ENCODE results near the gene DLL1. TPM values are rescaled to one million over a fixed set of nuclear protein-coding genes. Genes with fewer than 3 reads are reported as not detected.

The DLL1 gene
- total RNA-seq, 1 donor from 2014 or later: 12.9 TPM

- Histone ChIP-seq H3K4me1 (no peaks in the 10 kb centered on the region), H3K9me3 (no peaks in the 10 kb centered on the region), H3K27ac (no peak overlapping the region), H3K36me3 (no peaks in the 10 kb centered on the region), H3K27me3 (ENCODE audit: low read depth) (peaks cover 12% of the 10 kb centered on the region), H3K4me3 (no peak overlapping the region)
- DNase-seq (no peak), ATAC-seq (no peak)
- intact Hi-C loops (cut with DNase I): no loop called here
- TF ChIP-seq, protein P1, sequence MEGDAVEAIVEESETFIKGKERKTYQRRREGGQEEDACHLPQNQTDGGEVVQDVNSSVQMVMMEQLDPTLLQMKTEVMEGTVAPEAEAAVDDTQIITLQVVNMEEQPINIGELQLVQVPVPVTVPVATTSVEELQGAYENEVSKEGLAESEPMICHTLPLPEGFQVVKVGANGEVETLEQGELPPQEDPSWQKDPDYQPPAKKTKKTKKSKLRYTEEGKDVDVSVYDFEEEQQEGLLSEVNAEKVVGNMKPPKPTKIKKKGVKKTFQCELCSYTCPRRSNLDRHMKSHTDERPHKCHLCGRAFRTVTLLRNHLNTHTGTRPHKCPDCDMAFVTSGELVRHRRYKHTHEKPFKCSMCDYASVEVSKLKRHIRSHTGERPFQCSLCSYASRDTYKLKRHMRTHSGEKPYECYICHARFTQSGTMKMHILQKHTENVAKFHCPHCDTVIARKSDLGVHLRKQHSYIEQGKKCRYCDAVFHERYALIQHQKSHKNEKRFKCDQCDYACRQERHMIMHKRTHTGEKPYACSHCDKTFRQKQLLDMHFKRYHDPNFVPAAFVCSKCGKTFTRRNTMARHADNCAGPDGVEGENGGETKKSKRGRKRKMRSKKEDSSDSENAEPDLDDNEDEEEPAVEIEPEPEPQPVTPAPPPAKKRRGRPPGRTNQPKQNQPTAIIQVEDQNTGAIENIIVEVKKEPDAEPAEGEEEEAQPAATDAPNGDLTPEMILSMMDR (IDR thresholded peaks at IDR 0.05): no peak
Observed at GRCh38 chr6:170257376-170257775, 33.5 kb downstream of the DLL1 start.

DNA sequence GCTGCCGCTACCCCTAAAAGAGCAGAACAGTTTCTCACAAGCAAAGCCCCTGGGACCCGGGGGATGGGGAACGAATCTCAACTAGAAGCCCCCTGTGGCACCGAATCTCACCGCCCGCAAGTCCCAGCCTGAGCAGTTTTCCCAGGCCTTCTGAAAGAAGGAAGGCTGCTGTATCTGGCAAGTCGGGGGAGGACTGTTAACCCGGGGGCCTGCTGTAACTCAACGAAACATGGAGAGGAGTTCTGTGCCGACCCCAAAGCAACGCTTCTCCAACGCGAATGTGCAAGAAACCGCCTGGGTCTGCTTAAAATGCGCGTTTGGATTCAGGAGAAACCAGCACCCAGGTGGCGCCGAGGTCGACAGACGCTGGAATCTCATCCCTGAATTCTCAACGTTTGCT, 34.2 kb downstream of the DLL1 start:
- ATAC-seq (no peak), DNase-seq (no peak)
- no peak overlapping the region for H3K4me3 ChIP-seq
- peaks cover 4% of the 10 kb centered on the region for H3K27me3 ChIP-seq (ENCODE audit: low read depth)
- H3K36me3 ChIP-seq: no peaks in the 10 kb centered on the region
- intact Hi-C loops (cut with DNase I): no loop called here
- H3K9me3 ChIP-seq: no peaks in the 10 kb centered on the region
- TF ChIP-seq, protein P1 (IDR thresholded peaks at IDR 0.05): no peak
- H3K27ac ChIP-seq: no peak overlapping the region
- no peaks in the 10 kb centered on the region for H3K4me1 ChIP-seq

DNA sequence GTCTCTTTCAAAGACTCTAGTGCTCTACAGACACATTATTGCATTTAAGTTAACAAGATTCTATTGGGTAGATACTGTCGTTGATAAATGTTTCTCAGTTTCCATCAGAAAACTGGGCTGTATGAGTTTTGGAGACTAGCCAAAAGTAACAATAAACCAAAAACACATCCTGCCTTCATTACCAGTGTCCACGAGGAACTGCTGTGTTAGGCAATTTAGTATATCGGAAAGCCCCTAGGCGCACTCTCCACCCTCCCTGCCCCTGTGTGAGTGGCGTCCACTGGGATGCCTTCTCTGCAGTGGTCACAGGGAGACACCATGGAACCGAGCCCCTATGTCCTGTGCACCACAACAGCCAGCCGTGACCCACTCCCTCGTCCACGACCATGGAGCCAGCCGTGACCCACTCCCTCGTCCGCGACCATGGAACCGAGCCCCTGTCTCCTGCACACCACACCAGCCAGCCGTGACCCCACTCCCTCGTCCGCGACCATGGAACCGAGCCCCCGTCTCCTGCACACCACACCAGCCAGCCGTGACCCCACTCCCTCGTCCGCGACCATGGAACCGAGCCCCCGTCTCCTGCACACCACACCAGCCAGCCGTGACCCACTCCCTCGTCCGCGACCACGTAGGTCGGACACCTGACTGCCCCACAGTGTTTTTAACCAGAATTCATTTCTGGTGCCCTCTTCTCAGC, 35.3 kb downstream of the DLL1 start:
- no peaks in the 10 kb centered on the region for H3K9me3 ChIP-seq
- TF ChIP-seq, protein P1 (IDR thresholded peaks at IDR 0.05): no peak
- no peaks in the 10 kb centered on the region for H3K36me3 ChIP-seq
- intact Hi-C loops (cut with DNase I): no loop called here
- peaks cover 8% of the 10 kb centered on the region for H3K27me3 ChIP-seq (ENCODE audit: low read depth)
- ATAC-seq (no peak), DNase-seq (no peak)
- H3K27ac ChIP-seq: no peak overlapping the region
- H3K4me3 ChIP-seq: no peak overlapping the region
- H3K4me1 ChIP-seq: no peaks in the 10 kb centered on the region

DNA sequence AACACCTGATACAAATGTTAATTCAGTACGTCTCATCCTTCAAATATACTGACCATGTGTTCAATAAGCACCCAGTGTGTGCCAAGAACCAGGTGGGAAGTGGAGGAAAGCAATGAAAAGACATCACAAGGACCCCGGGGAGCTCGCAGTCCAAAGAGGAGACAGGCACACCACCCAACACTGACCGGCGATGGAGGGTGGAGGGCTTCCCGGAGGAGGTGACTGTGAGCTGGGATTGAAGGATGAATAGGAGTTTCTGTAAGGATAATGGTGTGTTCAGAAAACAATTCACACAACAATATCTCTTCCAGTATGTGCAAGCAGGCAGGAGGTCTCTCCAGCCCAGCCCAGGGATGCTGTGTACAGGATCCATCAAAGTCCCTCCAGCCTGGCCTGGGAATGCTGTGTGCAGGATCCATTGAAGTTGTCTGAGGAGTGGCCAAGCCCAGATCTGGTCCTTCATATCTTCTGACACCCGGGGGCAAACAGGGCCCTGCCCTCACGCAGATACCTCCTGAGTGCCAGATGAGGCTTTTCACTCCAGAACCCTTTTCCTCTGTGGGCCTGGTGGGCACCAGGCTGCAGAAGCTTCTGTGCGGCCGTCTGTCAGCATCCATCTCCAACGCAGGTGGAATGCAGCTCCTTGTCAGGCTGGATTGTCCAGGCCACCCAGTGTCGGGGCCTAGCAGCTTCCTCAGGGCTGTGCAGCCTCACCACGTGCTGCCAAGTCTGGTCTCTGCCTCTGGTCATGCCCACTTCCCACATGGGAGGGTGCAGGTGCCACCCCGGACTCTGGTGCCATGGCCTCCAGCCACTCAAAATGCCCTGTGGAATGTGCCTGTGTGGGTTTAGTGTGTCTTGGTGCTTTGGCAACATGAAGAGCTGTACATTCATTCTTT, 36.3 kb downstream of the DLL1 start:
- Histone ChIP-seq H3K9me3 (no peaks in the 10 kb centered on the region), H3K4me1 (no peaks in the 10 kb centered on the region), H3K27me3 (ENCODE audit: low read depth) (peaks cover 9% of the 10 kb centered on the region), H3K4me3 (no peak overlapping the region), H3K36me3 (no peaks in the 10 kb centered on the region), H3K27ac (no peak overlapping the region)
- DNase-seq (no peak), ATAC-seq (no peak)
- TF ChIP-seq, protein P1 (IDR thresholded peaks at IDR 0.05): no peak
- intact Hi-C loops (cut with DNase I): no loop called here

DNA sequence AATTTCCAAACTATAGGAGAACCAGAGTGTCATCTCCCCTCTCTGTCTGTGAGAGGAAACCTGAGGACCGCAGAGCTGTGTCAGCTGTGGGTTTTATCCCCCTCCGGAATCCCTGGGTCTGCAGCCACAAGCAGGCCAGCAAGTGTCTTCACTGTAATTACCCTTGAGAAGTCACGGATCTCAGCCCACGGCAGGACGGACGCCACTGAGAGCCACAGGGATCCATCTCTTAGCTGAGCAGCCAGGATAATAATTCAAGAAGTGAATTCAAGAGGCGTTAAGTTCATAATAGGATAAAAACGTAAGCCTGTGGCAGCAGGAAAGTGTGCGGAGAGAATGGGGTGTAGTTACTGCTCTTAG, 37.0 kb downstream of the DLL1 start:
- ATAC-seq (no peak), DNase-seq (no peak)
- no peaks in the 10 kb centered on the region for H3K9me3 ChIP-seq
- no peaks in the 10 kb centered on the region for H3K4me1 ChIP-seq
- H3K27ac ChIP-seq: no peak overlapping the region
- TF ChIP-seq, protein P1 (IDR thresholded peaks at IDR 0.05): no peak
- peaks cover 16% of the 10 kb centered on the region for H3K27me3 ChIP-seq (ENCODE audit: low read depth)
- H3K4me3 ChIP-seq: no peak overlapping the region
- intact Hi-C loops (cut with DNase I): no loop called here
- no peaks in the 10 kb centered on the region for H3K36me3 ChIP-seq

All from lower lobe of right lung (tissue), 2 donors.